Posterior vena cava (tissue), 2 donors: ENCODE data around the gene ARHGAP22. TPM values are rescaled to one million over a fixed set of nuclear protein-coding genes. Genes with fewer than 3 reads are reported as not detected.

Source experiments
- DNase-seq: peaks from one replicate; pipeline ENCODE4 v3.0.0-alpha.2; 2020; ENCODE audit warnings: low spot score
- intact Hi-C, 2 donors: fragments of 100-400 bp; cut with DNase I; formaldehyde crosslinking; loops; one replicate each; pipeline versions ENCODE4 v1.14.1 to v1.14.2; 2022 to 2023
- total RNA-seq, 2 donors: library from RNA; stranded (reverse); fragmentation: NEBNext Ultra II Directional; extraction: Animal tissue kit (Norgen Biotek cat#: 25700); gene quantifications; one replicate each; pipeline ENCODE4 v1.2.1, GENCODE V29; 2021
- donor health status: DM: yes; HTN: yes; CAD: no.
- donor health status: DM: yes; HTN: yes; CAD: no.

The ARHGAP22 gene
- total RNA-seq, 2 donors from 2014 or later: 9.8 to 13.4 TPM

DNA sequence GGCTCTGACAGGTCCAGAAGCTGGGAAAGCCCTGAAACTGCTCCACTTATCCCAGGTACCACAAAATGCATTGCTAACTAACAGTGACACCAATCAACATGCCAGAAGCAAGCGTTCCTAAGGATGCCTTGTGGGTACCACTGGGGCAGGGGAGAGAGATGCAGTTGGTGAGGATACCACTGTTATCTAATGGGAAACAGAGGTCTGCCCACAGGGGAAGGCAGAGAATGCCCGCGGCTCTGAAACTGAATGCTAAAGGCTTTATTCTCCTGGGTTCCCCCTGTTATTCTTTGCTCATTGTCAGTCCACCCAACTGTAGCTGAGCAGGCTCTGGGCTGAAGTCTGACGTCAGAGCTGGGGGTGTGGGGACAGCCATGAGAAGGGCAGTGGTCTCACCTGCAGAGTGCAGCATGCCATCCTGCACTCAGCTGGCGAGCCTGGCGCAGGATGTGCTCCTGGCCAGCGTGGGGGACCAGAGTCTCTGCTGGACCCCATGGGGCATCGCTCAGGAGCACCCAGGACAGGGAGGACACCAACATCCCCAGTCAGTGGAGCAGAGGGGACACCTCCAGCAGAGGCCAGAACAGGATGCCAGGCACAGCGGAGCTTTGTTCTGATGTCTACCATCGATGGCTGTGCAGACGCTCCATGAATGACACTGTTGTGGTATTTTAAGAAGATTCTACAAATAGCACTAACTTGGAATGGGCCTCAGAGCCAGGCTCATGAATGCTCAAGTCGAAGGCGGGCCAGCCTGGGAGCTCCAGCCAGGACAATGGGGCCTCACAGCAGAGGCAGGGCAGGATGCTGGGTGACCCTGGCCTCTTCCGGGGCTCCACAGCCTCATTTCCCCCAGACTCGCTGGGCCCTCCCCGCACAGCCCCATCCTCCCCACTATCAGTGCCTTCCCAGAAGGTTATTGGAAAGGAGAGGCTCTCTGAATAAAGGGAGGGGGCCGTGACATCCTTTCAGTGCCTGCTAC, 95.8 kb downstream of the ARHGAP22 start:
- intact Hi-C loops: no loop called here
- no peak for DNase-seq

DNA sequence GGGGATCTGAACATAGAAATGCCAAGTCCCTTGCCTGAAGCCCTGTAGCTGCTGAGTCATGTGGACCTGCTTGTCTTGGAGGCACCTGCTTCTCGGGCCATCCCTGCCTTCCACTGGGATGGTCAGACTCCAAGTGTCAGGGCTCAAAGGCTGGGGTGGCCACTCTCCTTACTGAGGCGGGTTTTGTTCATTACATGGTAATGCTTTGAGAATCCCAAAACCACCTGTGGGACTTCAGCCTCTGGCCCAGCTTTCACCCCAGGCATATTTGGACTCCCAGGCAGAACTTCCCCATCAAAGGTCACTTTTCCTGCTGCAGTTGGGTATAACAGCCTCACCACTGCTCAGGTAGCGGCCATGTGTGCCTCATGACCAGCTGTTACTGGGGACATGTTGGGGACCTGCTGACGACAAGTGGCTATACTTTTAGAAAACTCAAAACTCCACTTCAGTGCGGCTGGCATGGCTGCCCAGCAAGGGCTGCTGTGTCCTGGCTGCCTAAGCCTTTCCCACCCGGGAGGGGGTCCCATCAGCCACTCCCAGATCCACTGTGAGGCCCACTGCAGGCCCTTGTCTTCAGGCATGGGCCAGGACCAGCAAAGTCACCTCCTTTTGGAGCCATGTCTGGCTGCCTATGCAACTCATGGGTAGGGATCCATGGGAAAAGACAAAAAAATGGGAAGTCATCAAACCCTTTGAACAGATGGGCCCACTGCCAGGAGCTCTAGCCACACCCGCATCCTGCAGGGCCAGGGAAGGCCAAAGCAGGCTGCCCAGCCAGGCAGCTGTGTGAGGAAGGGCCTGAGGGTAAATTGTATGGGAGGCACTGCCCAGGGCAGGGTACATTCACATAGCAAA, 96.7 kb downstream of the ARHGAP22 start:
- no peak for DNase-seq

DNA sequence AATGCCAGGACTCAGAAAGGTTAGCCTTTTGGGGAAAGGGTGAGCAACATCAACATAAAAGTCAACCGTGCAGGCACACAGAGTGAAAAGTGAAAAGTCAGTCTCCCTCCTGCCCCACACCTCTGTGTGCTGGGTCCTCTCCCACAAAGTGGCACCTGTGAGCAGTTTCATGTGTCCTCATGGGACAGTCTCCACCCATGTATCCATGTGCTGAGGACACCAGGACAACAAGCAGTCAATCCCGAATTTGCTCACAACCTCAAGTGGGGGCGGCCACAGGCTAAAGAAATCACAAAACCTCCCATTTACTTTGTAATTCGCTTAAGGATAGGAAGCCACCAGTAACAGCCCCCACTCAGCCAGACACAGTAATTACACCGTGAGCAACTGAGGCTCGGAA, 97.4 kb downstream of the ARHGAP22 start:
- no peak for DNase-seq
- intact Hi-C loops: no loop called here

More for the DNA sequence above, 96.7 kb downstream of the ARHGAP22 start:
- intact Hi-C loops: no loop called here

DNA sequence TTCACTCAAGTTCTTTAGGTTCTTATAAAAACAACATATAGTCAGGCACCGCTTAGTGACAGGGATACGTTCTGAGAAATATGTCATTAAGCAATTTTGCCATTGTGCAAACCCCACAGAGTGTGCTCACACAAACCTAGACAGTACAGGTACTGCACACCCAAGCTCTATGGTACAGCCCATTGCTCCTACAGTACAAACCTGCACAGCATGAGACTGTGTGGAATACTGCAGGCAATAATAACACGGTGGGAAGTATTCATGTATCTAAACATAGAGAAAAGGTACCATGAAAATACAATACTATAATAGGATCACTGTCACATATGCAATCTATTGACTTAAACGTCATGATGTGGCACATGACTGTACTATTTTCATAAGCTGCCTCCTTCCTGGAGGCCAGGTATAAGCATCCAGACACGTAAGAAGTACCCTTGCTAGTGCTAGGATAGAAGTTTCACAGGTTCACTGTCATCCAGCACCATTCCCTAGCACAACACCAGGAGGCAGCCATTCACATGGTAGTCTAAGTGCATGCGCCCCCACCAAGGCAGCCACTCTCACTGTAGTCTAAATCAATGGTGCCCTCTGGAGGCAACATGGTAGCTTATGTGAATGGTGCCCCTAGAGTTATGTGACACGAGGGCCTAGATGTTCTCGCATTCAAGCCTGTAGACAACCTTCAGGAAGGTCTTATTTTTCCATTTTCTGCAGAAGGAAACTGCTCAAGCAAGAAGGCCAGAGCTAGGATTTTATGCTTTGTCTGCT, 98.5 kb downstream of the ARHGAP22 start:
- DNase-seq: no peak
- intact Hi-C loops: no loop called here

DNA sequence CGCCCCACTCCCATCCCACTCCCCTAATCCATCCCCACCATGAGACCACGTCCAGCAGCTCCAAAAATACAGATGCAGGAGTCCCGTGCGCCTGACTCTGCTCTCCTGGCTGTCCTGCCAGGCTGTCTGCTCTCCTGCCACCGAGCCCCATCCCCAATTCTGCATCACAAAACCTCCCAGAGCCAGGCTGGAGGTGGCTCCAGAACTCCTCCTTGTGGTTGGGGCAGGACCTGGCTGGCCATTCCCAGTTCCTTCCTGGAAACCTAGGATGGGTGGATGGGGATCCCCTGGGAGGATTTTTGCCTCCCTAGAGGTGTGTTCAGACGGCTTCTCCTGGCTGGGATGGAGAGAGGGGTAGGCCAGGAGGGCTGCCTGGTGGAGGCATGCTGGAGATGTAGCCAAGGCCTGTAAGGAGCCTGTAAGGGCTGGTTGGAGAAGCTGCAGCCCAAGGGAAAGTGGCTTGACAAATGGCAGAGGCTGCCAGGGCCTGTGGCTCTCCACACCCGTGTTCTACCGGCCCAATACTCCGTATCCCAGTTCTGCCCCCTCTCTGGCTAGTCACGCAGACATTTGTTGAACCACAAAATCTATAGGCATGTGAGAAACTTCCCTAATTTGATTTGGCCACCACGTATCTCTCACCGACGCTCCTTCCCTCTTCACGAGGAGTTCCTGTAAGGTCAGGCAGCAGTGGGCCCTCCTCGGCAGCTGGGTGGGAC, 99.3 kb downstream of the ARHGAP22 start:
- intact Hi-C loops: no loop called here
- DNase-seq: no peak

DNA sequence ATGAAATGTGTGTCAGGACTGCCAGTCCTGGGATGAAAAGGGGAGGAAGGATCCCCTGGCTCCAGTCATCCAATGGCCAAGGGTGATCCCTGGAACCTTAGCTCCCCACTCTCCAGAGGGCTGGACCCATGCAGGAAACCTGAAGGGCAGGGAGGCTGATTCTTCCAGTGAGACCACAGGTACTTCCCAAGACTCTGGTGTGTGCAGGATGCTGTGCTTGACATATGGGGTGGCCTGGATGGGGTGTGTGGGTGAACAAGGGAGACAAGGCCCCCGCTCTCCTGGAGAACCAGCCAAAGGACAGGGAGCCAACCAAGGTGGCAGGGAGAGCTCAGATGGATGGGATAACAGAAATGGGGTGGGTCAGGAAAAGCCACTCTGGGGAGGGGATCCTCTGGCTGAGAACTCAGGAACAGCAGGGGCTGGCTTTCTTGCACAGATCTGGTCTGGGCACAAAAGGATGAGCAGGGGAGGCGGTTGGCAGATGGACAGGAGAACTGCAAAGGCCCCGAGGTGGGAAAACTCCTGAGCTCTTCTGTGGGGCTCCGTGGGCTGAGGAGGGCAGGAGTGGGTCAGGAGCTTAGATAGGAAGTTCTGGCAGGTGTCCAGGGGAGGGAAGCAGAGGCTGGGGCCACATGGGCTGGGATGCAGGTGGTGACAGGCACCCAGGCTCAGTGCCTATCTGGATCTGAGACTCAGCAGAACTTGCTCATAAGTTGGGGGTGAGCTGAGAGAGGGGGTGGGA, 100.6 kb downstream of the ARHGAP22 start:
- DNase-seq: no peak
- intact Hi-C loops: no loop called here

DNA sequence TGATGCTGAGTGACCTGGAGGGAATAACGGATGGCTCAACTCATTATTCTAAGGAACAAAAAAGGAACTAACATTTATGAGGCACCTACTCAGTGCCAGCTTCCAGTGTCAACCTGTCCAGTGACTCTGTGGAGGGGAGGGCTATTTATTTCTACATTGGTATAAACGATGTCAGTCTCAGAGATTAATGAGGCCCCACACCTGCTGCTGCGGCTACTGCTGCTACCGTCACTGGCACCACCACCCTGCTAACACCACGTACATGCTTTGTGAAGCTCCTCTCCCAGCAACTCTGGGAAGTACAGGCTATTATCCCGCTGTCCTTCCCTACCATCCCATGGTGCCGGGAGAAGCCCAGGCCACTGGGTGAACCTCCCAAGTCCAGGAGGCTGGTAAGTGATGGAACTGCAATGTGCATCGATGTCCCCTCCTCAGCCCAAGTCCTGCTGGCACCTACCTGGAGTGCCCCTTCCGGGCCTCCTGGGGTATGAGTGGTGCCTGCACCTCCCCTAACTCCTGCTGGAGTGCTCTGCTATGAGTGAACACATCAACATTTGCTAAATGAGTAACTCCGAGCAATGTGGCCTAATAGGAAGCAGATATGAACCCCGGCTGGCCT, 101.5 kb downstream of the ARHGAP22 start:
- no peak for DNase-seq
- intact Hi-C loops: no loop called here

DNA sequence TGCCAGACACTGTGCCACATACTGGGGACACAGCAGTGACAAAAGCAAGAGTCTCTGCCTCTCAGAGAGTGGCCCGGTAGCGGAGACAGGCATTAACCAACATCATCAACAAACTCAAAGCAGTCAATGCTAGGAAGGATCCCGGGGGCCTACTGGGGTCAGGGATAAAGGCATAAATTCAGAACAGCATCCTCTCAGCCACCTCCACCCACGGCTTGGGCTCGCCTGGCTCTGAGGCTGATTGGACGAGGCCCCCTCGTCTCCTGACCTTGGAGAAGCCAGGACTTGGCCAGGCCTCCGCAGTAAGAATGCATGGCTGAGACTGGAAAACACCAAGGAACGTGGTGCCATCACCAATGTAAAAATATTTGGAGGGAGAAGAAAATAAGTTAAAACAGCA, 102.1 kb downstream of the ARHGAP22 start:
- intact Hi-C loops: no loop called here
- no peak for DNase-seq

DNA sequence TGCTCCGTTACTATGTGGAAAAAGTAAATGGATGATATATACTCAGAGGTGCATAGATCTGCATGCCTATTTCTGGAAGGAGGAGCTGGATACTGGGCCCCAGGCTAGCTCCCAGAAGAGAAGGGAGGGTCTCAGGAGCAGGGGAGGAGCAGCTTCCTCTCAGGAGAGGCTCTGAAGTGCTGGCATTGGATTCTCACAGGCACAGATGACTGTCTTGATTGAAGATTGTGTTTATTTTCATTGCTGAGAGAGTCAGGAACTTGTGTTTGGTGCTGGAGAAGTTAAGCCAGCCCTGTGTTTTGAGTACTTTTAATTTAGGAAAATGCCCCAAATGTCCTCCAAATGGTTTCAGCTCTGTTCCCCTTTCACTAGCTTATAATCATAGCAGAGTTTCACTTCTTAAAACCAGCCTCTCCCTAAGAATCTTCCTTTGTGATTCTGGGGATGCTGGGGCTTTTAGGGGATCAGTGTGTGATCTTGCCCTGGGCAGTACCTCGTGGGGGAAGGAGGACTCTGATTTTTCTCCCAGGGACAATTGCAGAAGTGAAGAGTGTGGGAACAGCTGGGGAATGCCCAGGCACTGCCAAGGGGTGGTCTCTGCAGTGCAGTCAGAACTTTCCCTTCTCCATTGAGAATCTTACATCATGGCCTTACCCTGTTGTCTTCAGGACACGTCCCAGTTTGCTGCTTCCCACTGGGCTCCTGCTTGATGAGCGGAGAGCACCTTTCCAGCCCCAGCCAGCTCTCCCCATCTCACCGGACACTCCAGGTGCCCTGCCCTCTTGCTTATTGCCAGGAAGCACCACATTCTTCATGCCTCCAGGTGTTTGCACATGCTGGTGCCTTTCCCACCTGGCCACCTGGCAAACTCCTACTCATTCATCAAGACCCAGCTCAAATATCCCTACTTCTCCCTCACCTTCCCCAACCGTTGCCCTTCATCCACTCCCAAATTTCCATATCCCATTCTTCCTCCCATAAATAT, 102.8 kb downstream of the ARHGAP22 start:
- DNase-seq: no peak
- intact Hi-C loops: no loop called here

DNA sequence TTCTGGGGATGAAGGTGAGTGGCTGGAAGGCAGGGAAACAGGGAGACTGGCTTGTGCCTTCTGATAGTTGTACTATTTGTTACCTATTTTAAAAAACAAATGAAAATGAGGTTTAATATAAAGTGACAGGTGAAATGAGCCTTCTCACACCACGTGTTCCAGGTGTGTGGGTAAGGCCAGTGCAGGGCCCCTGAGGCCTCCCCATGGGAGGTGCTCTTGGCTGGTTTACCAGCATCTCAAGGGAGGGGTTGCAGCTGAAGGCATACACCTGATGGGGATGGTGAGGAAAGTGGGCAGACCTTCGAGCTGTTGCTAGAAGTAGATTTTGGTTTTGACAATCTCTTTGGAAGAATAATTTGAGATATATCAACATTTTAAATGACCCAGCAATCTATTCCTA, 103.6 kb downstream of the ARHGAP22 start:
- intact Hi-C loops: no loop called here
- DNase-seq: no peak

DNA sequence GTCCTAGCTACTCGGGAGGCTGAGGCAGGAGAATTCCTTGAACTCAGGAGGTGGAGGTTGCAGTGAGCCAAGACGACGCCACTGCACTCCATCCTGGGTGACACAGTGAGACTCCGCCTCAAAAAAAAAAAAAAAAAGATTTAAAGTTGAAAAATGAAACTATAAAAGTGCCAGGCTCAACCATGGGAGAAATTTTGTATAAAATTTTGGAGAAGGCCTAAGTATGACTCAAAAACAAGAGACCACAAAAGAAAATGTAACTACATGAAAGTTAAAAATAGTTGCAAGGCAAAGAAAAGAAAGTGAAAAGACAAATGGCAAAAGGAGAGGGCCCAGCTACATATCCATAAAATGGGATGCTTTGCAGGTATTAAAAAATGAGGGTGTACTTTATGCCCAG, 104.1 kb downstream of the ARHGAP22 start:
- intact Hi-C loops: no loop called here

DNA sequence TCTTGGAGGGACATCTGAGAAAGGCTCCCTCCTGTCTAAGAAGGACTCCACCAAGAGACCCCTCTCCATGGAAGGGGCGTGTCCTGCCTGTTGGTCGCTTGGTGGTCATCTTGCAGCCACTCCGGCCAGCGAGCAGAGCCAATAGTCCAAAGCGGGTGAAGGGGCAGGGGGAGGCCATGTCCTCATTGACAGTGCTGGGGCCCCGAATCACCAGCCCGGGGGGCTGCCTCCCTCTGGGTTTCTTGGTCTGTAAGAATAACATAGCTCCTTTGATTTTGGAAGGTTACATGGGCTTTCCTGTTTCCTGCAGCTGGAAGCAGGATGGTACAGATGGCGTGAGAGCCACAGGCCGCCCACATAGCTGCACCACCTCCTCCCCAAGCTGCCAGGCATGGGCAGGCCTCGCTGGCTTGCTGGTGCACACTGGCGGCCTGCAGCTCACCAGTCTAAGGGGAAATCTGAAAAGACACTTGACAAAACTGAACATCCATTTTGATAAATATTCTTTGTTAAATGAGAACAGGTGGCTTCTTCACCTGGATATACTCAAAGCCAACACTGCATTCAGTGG, 105.8 kb downstream of the ARHGAP22 start:
- intact Hi-C loops: no loop called here
- no peak for DNase-seq

More for the DNA sequence above, 104.1 kb downstream of the ARHGAP22 start:
- no peak for DNase-seq

DNA sequence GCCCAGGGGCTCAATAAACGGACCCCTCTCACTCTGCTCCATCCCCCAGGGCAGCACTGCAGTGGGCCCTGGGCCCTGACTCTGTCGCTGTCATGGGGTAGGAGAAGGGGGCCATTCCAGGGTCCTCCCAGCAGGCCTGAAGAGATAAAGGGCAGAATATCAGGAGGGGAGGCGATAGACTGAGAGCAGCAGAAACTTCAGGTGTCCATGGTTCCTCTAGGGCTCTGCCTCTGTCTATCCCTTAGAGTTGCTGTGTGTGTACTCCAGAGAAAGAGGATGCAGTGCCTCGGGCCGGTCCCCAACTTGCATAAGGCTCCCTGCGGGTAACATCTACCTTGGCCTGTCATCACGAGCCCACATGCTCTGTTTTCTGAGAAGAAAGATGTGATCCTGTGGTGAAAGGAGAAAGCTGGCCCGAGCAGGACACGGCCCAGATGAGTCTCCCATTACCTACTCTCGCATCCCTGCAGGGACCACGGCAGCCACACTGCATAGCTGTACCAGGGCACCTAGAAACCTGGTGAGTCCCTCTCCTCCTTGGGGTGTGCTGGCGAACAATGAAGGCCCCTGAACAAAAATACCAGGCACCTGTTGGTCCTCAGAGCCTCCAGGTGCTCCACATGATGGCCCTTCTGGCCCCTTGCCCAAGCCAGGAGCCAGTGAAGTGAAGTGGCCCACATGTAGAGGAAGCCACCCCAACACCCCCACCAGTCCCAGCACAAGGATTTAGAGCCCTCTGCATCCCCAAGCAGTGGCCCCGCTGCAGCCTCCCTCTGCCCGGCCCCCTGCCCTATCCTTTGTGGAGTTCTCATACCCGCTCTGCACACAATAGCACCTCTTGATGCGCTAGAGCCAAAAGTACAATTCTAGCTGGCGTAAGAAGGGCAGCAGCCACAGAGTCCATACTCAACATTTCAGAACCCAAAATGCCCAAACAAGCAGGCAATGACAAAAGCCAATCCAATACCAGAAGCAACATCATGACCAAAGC, 106.8 kb downstream of the ARHGAP22 start:
- no peak for DNase-seq
- intact Hi-C loops: no loop called here

DNA sequence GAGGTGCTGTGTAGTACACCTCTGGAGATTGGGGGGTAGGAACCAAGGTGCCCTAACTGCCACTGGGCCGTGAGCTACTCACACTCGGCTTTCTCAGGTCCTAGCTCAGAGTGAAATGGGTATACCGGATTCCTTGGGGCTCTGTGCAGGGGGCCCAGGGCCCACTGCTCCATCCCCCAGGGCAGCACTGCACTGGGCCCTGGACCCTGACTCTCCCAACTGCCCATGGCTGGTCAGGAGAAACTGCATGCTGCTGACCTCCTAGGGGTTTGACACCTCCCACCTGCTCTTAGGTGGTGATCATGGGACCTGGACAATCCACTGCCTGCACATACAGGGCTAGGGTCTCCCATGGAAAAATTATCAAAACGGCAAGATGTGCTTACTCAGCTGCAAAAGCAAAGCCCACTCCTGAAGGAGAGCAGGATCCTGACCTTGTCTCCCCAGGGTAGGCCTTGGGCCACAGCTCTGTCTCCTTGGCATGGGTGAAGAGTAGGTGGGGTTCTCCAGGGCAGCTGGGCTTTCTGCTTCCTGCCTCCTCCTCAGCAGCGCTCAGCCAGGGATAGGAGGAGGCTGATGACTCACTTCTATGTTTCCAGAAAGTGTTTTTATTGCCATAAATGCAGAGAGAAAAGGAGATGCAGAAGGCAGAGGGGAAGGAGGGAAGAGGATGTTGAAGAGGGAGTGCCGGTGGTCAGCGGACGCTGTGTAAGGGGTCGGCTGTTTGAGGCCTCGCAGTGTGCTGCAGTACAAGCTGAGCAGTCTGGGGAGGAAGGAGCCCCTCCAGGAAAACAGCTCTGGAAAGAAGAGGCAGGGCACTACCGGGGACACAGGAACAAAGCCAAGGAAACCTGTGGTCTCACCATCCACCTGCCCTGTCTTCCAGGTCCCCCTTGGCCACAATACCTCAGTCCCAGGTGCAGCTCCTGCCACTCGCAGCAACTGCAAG, 107.8 kb downstream of the ARHGAP22 start:
- DNase-seq: no peak
- intact Hi-C loops: no loop called here
